Mesodermal cell (in vitro differentiated cells): ENCODE results near the gene RTL1.

ENCODE experiments used
- H3K27ac ChIP-seq: 2 replicates; pipeline ENCODE4 v1.7.0; 2013; ENCODE audit warnings: mild to moderate bottlenecking, low read depth, low read length, moderate library complexity; ENCODE audit not compliant: severe bottlenecking
- H3K36me3 ChIP-seq: 2 replicates; pipeline ENCODE4 v1.7.1; 2013; ENCODE audit warnings: mild to moderate bottlenecking, low read length, moderate library complexity; ENCODE audit not compliant: control insufficient read depth, insufficient read depth
- H3K4me1 ChIP-seq: one replicate; pipeline ENCODE4 v1.7.1; 2013; ENCODE audit warnings: mild to moderate bottlenecking, low read length; ENCODE audit not compliant: insufficient read depth, control insufficient read depth, poor library complexity, severe bottlenecking
- H3K4me3 ChIP-seq: 2 replicates; pipeline ENCODE4 v1.7.0; 2013; ENCODE audit warnings: low read length, control low read depth, mild to moderate bottlenecking; ENCODE audit not compliant: insufficient read depth, poor library complexity, severe bottlenecking; ENCODE audit errors: extremely low read depth
- H3K9me3 ChIP-seq: 2 replicates; pipeline ENCODE4 v1.7.1; 2013; ENCODE audit warnings: mild to moderate bottlenecking, low read length, moderate library complexity; ENCODE audit not compliant: control insufficient read depth
- WGBS, 2 experiments: methylation state at CpG; one replicate each; pipeline ENCODE4 v1.1.5; 2013; ENCODE audit warnings: missing lambda C conversion rate in 2 of 2; ENCODE audit not compliant: insufficient coverage in 2 of 2; 5-methylcytosine and 5-hydroxymethylcytosine counted together

RTL1 gene

DNA sequence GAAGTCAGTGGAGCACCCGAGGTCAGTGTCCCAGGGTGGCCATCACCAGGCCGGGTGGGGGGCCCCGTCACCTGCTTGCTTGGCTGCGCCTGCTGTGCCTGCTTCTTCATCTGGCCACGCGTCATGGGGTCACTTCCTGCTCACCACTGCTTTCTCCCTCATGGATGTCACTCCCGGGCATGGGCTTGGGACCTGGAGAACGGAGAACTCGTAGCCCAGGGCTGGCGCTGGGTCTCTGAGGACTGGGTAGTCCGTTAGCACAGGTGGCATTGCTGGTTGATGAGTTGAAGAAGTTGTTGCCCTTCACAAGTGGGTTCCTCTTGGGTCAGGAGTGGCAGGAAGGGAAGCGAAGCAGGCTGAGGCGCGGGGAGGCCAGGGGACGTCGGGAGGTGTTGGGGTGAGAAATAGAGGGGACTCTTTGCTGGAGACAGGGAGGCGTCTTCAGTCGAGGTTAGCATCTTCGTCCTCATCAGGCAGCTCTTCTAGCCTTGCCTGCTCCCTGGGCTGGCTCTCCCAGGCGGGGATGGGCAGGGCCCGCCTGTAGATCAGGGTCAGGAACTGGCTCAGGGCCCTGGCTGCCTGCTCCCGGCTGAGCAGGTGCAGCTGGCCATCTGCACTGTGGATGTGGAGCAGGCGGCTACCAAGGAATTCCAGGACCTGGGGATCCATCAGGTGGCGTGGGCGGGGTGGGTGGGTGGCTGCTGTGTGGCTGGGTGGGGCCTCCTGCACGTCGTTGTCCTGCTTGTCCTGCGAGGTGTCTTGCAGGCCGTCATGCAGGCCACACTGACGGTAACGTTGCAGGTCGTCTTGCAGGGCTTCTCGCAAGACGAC is 23.0 kb downstream of the RTL1 start:
- no peaks in the 10 kb centered on the region for H3K4me1 ChIP-seq
- 93% methylated on average over 32 to 33 of the region's 34 CpGs for WGBS, 2 experiments
- H3K36me3 ChIP-seq: no peaks in the 10 kb centered on the region
- H3K4me3 ChIP-seq: no peak overlapping the region
- peaks cover 5% of the 10 kb centered on the region for H3K9me3 ChIP-seq
- no peak overlapping the region for H3K27ac ChIP-seq

DNA sequence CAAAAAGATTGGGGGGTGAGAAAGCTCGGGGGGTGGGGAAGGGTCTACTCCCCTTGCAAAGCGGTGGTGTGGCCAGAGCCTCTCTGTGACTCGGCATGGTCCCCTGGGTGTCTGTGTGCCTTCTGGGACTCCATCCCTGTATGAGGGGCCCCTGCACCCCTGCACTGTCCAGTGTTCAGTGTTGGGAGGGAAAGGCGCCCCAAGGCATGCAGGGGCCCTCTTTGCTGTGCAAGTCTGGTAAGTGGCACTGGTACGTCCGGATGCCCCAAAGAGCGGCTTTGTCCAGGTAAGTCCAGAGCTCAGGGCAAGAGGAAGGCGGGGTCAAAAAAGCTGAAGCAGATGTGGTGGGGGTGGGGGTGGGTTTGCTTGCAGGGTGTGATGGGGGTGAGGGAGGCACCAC is 23.7 kb downstream of the RTL1 start:
- no peak overlapping the region for H3K4me3 ChIP-seq
- no peaks in the 10 kb centered on the region for H3K4me1 ChIP-seq
- 90 to 91% methylated on average over 6 of the region's 8 CpGs for WGBS, 2 experiments
- no peaks in the 10 kb centered on the region for H3K36me3 ChIP-seq
- no peak overlapping the region for H3K27ac ChIP-seq
- peaks cover 5% of the 10 kb centered on the region for H3K9me3 ChIP-seq

- no peak overlapping the region for H3K27ac ChIP-seq
- WGBS, 2 experiments: 81 to 96% methylated on average over 4 to 6 of the region's 8 CpGs
- H3K4me1 ChIP-seq: no peaks in the 10 kb centered on the region
- H3K4me3 ChIP-seq: no peak overlapping the region
- H3K36me3 ChIP-seq: no peaks in the 10 kb centered on the region
- H3K9me3 ChIP-seq: peaks cover 5% of the 10 kb centered on the region
Observed at GRCh38 chr14:100879194-100879593, 24.3 kb downstream of the RTL1 start.

- H3K27ac ChIP-seq: no peak overlapping the region
- no peaks in the 10 kb centered on the region for H3K36me3 ChIP-seq
- no peaks in the 10 kb centered on the region for H3K4me1 ChIP-seq
- H3K4me3 ChIP-seq: no peak overlapping the region
- 88 to 90% methylated on average over 8 of the region's 11 CpGs for WGBS, 2 experiments
- peaks cover 5% of the 10 kb centered on the region for H3K9me3 ChIP-seq
Observed at GRCh38 chr14:100878271-100879146, 25.0 kb downstream of the RTL1 start.

DNA sequence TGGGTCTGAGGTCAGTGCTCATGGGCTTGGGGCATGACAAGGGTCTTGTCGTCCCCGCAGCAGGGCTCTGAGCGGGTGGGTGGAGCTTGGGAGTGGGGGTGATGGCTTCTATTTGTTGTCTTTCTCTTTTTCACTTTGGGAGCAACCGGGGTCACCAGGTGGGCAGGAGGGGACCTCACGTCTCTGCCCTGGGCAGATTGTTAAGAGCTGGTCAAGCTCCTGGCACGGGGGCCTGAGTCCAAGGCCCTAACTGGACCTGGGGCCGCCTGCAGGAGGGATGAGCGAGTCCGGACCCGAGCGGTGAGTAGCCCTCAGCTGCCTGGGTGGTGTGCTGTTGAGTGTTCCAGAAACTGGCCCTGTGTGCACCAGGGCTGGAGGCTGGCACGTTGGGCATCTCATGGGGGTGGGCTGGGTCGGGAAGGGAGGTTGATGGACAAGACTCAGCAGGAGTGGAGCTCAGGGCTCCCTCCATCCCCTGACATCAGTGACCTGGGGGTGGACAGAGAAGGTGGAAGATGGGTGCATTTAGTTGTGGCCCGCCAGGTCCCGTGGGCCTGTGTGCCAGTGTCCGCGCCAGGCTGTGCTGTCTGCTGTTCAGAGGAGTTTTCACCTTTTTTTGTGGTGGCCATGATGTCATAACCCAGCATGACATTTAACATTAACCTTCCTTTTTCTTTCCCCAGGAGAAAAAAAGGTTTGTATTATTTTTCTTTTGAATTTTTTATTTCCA is 27.5 kb downstream of the RTL1 start:
- no peaks in the 10 kb centered on the region for H3K36me3 ChIP-seq
- WGBS, 2 experiments: 75 to 81% methylated on average over 8 to 10 of the region's 17 CpGs
- H3K9me3 ChIP-seq: no peaks in the 10 kb centered on the region
- no peaks in the 10 kb centered on the region for H3K4me1 ChIP-seq
- no peak overlapping the region for H3K4me3 ChIP-seq
- no peak overlapping the region for H3K27ac ChIP-seq

GRCh38 chr14:100875126-100875525 is 28.4 kb downstream of the RTL1 start:
- no peaks in the 10 kb centered on the region for H3K9me3 ChIP-seq
- no peak overlapping the region for H3K4me3 ChIP-seq
- 82 to 93% methylated on average over 2 to 5 of the region's 6 CpGs for WGBS, 2 experiments
- no peaks in the 10 kb centered on the region for H3K36me3 ChIP-seq
- no peak overlapping the region for H3K27ac ChIP-seq
- no peaks in the 10 kb centered on the region for H3K4me1 ChIP-seq

DNA sequence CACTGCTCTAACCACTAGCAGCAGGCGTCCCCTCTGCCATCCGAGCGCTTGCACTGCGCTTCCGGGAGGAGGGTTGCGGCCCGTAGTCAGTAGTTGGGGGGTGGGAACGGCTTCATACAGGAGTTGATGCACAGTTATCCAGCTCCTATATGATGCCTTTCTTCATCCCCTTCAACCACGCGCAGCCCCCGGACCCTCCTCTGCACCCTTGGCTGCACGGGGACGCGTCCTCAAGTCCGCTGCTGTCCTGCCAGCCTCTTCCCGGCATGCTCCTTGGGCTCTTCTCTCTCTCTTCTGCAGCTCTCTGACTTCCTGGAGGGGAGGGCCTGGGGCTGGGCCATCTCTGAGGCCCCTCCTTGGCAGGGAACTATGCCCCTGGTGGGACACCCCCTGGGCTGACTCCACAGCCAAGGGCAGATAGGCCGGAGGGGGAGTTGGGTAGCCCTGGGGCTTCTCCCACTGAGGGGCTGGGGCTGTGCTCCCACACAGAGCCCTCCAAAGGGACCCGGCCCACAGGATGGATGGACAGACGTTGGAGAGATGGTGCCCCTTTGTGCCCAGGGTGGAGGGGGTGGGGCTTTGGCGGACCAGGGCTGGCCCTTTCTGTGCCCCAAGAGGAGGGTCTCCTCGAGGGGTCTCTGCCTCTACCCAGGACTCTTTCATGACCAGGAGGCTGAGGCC is 29.0 kb downstream of the RTL1 start:
- H3K4me3 ChIP-seq: no peak overlapping the region
- no peaks in the 10 kb centered on the region for H3K4me1 ChIP-seq
- H3K36me3 ChIP-seq: no peaks in the 10 kb centered on the region
- H3K27ac ChIP-seq: no peak overlapping the region
- no peaks in the 10 kb centered on the region for H3K9me3 ChIP-seq
- WGBS, 2 experiments: 85 to 87% methylated on average over 18 to 21 of the region's 21 CpGs

DNA sequence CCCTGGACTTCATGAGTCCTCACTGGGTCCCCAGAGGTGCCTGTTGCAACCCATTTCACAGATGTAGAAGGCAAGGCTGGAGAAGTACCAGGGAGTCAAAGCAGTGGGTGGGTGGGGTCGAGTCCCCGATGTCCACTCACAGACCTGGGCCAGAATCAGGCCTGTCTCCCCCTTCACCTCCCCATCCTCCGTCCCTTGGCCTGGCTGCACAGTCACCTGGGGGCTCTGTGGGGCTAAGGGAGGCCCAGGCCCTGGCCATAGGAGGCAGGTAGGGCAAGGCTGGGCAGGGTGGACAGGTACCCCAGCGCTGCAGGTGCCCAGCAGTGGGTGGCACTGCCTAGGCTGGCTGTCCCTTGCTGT is 29.5 kb downstream of the RTL1 start:
- Histone ChIP-seq H3K27ac (no peak overlapping the region), H3K4me3 (no peak overlapping the region), H3K36me3 (no peaks in the 10 kb centered on the region), H3K9me3 (no peaks in the 10 kb centered on the region), H3K4me1 (no peaks in the 10 kb centered on the region)
- 85 to 100% methylated on average over 1 to 2 of the region's 4 CpGs for WGBS, 2 experiments

GRCh38 chr14:100873096-100873482 is 30.4 kb downstream of the RTL1 start:
- H3K9me3 ChIP-seq: no peaks in the 10 kb centered on the region
- H3K4me1 ChIP-seq: no peaks in the 10 kb centered on the region
- H3K36me3 ChIP-seq: no peaks in the 10 kb centered on the region
- H3K27ac ChIP-seq: no peak overlapping the region
- WGBS, 2 experiments: 10 to 44% methylated on average over 2 of the region's 3 CpGs
- H3K4me3 ChIP-seq: no peak overlapping the region
